H1 (cell line): ENCODE measurements around the gene SEMA3C. TPM values are rescaled to one million over a fixed set of nuclear protein-coding genes. Genes with fewer than 3 reads are reported as not detected.

Source experiments
- BCL11A ChIP-seq, 2 experiments: IDR thresholded peaks; one replicate each; pipeline ENCODE4 v1.6.1; 2011; ENCODE audit warnings: low read depth in 2 of 2, low read length in 2 of 2, mild to moderate bottlenecking in 2 of 2
- CHD2 ChIP-seq: IDR thresholded peaks from 2 replicates; pipeline ENCODE4 v1.6.1; 2012; ENCODE audit warnings: low read length, improper control_type of control experiment
- GABPA ChIP-seq: IDR thresholded peaks from 2 replicates; pipeline ENCODE4 v1.6.1; 2011; ENCODE audit warnings: mild to moderate bottlenecking, low read length, moderate library complexity, borderline replicate concordance; ENCODE audit not compliant: insufficient read depth
- GTF2F1 ChIP-seq: IDR thresholded peaks from 2 replicates; pipeline ENCODE4 v1.6.1; 2012; ENCODE audit warnings: low read depth, low read length, improper control_type of control experiment, borderline replicate concordance
- JUND ChIP-seq: IDR thresholded peaks from 2 replicates; pipeline ENCODE4 v1.6.1; 2011; ENCODE audit warnings: mild to moderate bottlenecking, improper control_type of control experiment, low read length
- SIX5 ChIP-seq: IDR thresholded peaks from 2 replicates; pipeline ENCODE4 v1.6.1; 2011; ENCODE audit warnings: mild to moderate bottlenecking, low read depth, low read length
- SP4 ChIP-seq: IDR thresholded peaks from 2 replicates; pipeline ENCODE4 v1.6.1; 2012; ENCODE audit warnings: low read length, inconsistent platforms
- TAF7 ChIP-seq: optimal IDR thresholded peaks from 2 replicates; pipeline ENCODE3; 2011; ENCODE audit warnings: low read depth, mild to moderate bottlenecking, inconsistent platforms, low read length, moderate library complexity, borderline replicate concordance
- polyA plus RNA-seq, 7 experiments: library from polyadenylated mRNA; depleted of rRNA in 3 of 7; stranded (reverse) in 5 of 7; unstranded in 2 of 7; fragments of >200 nt in 5 of 7; fragments of 200-250 nt in 2 of 7; gene quantifications; 1 replicate in 5 of 7; 2 replicates in 1 of 7; 4 replicates in 1 of 7; pipeline versions ENCODE4 v1.2.1 to v1.2.3, GENCODE V29; 2011 to 2013; ENCODE audit warnings: missing spikeins in 2 of 7, mixed read lengths in 2 of 7
- total RNA-seq: library from RNA; stranded (reverse); fragmentation: NEBNext Ultra II Directional; extraction: Animal tissue kit (Norgen Biotek cat#: 25700); gene quantifications from 2 replicates; pipeline ENCODE4 v1.2.1, GENCODE V29; 2021
- TF ChIP-seq, protein P1 (sequence below): fragments of 300-600 bp; sonication (generic); IDR thresholded peaks from 2 replicates; pipeline ENCODE4 v1.7.1; 2012; ENCODE audit warnings: low read length, moderate library complexity, mild to moderate bottlenecking, inconsistent platforms; ENCODE audit not compliant: insufficient replicate concordance

The SEMA3C gene
- total and polyA plus RNA-seq, 2 of the 8 experiments (the other 6 are each of a cell fraction or from before 2014, with no cell fraction given), result 0.15 to 1.4 TPM

DNA sequence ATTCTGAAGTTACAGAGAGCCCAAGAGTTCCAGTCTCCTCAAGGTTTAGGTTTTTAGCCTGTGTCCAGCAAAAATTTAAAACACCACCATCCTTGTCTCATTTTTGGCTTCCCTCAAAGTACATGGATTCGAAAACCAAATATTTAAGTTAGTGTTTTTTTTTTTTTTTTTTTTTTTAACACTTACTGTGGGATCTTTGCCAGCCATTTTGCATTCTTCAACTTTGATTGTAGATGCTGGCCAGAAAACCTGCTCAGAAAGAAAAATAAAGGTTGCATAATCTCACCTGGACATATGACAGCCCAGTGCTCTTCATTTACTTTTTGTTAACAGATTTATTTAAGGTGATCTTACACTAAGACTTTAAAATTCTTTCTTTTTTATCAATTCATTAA is 91.6 kb downstream of the SEMA3C start (continued):
- TF ChIP-seq, protein P1, sequence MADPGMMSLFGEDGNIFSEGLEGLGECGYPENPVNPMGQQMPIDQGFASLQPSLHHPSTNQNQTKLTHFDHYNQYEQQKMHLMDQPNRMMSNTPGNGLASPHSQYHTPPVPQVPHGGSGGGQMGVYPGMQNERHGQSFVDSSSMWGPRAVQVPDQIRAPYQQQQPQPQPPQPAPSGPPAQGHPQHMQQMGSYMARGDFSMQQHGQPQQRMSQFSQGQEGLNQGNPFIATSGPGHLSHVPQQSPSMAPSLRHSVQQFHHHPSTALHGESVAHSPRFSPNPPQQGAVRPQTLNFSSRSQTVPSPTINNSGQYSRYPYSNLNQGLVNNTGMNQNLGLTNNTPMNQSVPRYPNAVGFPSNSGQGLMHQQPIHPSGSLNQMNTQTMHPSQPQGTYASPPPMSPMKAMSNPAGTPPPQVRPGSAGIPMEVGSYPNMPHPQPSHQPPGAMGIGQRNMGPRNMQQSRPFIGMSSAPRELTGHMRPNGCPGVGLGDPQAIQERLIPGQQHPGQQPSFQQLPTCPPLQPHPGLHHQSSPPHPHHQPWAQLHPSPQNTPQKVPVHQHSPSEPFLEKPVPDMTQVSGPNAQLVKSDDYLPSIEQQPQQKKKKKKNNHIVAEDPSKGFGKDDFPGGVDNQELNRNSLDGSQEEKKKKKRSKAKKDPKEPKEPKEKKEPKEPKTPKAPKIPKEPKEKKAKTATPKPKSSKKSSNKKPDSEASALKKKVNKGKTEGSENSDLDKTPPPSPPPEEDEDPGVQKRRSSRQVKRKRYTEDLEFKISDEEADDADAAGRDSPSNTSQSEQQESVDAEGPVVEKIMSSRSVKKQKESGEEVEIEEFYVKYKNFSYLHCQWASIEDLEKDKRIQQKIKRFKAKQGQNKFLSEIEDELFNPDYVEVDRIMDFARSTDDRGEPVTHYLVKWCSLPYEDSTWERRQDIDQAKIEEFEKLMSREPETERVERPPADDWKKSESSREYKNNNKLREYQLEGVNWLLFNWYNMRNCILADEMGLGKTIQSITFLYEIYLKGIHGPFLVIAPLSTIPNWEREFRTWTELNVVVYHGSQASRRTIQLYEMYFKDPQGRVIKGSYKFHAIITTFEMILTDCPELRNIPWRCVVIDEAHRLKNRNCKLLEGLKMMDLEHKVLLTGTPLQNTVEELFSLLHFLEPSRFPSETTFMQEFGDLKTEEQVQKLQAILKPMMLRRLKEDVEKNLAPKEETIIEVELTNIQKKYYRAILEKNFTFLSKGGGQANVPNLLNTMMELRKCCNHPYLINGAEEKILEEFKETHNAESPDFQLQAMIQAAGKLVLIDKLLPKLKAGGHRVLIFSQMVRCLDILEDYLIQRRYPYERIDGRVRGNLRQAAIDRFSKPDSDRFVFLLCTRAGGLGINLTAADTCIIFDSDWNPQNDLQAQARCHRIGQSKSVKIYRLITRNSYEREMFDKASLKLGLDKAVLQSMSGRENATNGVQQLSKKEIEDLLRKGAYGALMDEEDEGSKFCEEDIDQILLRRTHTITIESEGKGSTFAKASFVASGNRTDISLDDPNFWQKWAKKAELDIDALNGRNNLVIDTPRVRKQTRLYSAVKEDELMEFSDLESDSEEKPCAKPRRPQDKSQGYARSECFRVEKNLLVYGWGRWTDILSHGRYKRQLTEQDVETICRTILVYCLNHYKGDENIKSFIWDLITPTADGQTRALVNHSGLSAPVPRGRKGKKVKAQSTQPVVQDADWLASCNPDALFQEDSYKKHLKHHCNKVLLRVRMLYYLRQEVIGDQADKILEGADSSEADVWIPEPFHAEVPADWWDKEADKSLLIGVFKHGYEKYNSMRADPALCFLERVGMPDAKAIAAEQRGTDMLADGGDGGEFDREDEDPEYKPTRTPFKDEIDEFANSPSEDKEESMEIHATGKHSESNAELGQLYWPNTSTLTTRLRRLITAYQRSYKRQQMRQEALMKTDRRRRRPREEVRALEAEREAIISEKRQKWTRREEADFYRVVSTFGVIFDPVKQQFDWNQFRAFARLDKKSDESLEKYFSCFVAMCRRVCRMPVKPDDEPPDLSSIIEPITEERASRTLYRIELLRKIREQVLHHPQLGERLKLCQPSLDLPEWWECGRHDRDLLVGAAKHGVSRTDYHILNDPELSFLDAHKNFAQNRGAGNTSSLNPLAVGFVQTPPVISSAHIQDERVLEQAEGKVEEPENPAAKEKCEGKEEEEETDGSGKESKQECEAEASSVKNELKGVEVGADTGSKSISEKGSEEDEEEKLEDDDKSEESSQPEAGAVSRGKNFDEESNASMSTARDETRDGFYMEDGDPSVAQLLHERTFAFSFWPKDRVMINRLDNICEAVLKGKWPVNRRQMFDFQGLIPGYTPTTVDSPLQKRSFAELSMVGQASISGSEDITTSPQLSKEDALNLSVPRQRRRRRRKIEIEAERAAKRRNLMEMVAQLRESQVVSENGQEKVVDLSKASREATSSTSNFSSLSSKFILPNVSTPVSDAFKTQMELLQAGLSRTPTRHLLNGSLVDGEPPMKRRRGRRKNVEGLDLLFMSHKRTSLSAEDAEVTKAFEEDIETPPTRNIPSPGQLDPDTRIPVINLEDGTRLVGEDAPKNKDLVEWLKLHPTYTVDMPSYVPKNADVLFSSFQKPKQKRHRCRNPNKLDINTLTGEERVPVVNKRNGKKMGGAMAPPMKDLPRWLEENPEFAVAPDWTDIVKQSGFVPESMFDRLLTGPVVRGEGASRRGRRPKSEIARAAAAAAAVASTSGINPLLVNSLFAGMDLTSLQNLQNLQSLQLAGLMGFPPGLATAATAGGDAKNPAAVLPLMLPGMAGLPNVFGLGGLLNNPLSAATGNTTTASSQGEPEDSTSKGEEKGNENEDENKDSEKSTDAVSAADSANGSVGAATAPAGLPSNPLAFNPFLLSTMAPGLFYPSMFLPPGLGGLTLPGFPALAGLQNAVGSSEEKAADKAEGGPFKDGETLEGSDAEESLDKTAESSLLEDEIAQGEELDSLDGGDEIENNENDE, result no peak
- TF ChIP-seq JUND (no peak), SP4 (no peak), SIX5 (no peak), TAF7 (no peak), CHD2 (no peak), BCL11A (IDR thresholded peaks at IDR 0.05; ENCODE audit: low read depth in 2 of 2, low read length in 2 of 2) (no peak), GABPA (no peak), GTF2F1 (no peak)
